PC-3 (cell line): ENCODE data around the gene DAND5.

Source experiments
- EZH2 ChIP-seq: fragments of 300-600 bp; sonication (generic); IDR thresholded peaks from one replicate; pipeline ENCODE4 v1.6.1; 2017; ENCODE audit warnings: antibody characterized with exemption, mild to moderate bottlenecking, low read length; ENCODE audit not compliant: unreplicated experiment
- TF ChIP-seq, protein P1 (sequence below): fragments of 300-600 bp; sonication (generic); conservative IDR thresholded peaks from 2 replicates; pipeline ENCODE4 v1.5.1; 2017; ENCODE audit warnings: antibody characterized with exemption, low read depth, mild to moderate bottlenecking, low read length

DNA sequence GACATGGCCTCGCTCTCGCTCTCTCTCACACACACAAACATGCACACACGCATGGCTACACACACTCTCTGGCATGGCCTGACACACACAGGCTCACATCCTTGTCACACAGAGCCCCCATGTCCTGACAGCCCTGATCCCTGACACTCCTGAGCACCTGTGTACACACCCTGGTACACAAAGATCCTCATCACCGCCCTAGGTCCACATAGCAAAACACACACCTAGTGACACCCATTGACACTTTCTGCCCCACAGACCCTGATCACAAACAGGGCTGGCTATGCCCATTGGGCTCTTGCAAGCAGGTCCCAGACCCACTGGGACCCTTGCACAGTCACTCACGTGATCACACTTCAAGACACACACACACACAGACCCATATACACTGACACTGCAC, 21.9 kb downstream of the DAND5 start:
- TF ChIP-seq, protein P1, sequence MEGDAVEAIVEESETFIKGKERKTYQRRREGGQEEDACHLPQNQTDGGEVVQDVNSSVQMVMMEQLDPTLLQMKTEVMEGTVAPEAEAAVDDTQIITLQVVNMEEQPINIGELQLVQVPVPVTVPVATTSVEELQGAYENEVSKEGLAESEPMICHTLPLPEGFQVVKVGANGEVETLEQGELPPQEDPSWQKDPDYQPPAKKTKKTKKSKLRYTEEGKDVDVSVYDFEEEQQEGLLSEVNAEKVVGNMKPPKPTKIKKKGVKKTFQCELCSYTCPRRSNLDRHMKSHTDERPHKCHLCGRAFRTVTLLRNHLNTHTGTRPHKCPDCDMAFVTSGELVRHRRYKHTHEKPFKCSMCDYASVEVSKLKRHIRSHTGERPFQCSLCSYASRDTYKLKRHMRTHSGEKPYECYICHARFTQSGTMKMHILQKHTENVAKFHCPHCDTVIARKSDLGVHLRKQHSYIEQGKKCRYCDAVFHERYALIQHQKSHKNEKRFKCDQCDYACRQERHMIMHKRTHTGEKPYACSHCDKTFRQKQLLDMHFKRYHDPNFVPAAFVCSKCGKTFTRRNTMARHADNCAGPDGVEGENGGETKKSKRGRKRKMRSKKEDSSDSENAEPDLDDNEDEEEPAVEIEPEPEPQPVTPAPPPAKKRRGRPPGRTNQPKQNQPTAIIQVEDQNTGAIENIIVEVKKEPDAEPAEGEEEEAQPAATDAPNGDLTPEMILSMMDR = no peak
- no peak for TF ChIP-seq EZH2
